HG02884 (cell line): ENCODE results near the gene SNCB.

Experiments used
- ATAC-seq: cut with Tn5 transposase; IDR thresholded peaks from one replicate; pipeline ENCODE4 v1.9.1; 2021; ENCODE audit warnings: mild to moderate bottlenecking, moderate library complexity; ENCODE audit not compliant: unreplicated experiment

SNCB gene

GRCh38 chr5:176644878-176645670 lies 14.7 kb upstream of the SNCB start:
- no peak for ATAC-seq

GRCh38 chr5:176644294-176644693 lies 14.0 kb upstream of the SNCB start:
- ATAC-seq = no peak

GRCh38 chr5:176643491-176644219 lies 13.3 kb upstream of the SNCB start:
- no peak for ATAC-seq

- ATAC-seq = no peak
Measured at GRCh38 chr5:176642675-176643490, 12.5 kb upstream of the SNCB start.

DNA sequence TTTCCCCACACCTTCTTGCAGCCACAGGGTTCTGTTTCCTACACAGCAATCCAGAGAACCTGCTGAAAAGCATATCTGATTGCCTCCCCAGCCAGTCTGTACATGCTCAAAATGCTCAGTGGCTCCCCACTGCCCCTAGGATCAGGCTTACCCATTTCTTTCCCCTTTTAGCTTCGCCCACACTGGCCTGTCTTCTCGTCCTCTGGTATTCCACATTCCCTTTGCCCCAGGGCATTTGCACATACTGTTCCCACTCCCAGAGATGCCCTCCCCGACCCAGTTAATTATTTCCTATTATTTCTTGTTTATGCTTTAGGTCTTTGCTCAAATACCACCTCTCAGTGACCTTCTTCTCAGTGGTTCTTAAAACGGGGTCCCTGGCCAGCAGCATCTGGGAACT lies 10.3 kb upstream of the SNCB start:
- ATAC-seq = no peak

- ATAC-seq = no peak
Measured at GRCh38 chr5:176639981-176640380, 9.6 kb upstream of the SNCB start.

GRCh38 chr5:176639208-176639607 lies 8.9 kb upstream of the SNCB start:
- ATAC-seq = no peak

GRCh38 chr5:176638437-176638836 lies 8.1 kb upstream of the SNCB start:
- ATAC-seq = no peak

DNA sequence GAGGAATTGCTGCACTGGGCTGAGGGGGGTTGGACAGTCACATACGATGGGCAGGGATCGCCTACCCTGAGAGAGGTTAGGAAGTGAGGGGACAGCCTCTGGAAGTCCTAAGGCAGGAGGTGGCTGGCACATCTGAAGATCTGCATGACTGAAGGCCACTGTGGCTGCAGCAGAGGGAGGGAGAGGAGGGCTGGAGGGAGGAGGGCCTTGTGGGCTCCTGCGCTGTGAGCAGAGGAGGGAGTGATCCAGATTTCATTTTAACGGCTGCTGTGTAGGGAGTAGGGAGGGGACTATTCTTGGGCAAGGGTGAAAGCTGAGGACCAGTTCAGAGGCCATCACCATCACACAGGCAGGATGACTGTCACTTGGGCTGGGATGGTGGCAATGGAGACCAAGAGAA lies 7.2 kb upstream of the SNCB start:
- ATAC-seq = no peak

DNA sequence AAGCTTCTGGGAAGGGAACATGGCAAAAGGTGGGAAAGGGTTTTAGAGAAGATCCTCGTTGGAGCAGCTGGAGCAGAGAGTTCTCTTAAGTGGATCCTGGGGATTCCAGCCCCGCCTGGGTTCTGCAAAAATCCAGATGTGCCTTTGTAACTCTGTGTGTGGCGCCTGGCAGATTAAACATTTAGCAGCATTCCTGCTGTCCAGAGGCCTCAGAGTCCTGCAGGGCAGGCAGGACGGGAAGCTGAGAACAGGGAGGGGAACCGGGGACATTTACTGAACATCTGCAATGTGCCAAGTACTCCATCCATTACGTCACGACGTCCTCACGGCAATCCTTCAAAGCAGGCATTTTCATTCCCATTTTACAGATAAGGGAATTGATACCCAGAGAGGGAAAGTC lies 6.1 kb upstream of the SNCB start:
- no peak for ATAC-seq

DNA sequence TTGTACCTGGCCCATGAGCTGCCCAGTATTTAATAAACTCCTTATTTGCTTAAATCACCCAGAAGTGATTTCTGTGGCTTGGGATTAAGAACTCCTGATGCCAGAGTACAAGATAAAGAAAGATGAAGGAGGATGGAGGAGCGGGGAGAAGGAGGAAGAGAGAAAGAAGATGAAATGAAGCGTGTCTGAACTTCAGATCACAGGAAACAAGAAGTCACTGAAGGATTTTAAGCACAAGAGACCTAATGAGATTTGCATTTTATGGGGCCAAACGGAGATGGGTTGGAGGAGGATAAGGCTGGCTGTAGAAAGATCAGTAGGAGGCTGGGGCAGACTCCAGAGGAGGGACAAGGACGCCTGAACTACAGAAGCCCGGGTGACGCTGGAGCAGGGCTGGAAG lies 3.3 kb upstream of the SNCB start:
- no peak for ATAC-seq

GRCh38 chr5:176632745-176633144 lies 2.4 kb upstream of the SNCB start:
- no peak for ATAC-seq

GRCh38 chr5:176631383-176632200 lies 1.3 kb upstream of the SNCB start:
- no peak for ATAC-seq

- ATAC-seq = no peak
Measured at GRCh38 chr5:176630681-176631222, 418 bp upstream of the SNCB start.

GRCh38 chr5:176629317-176629852 lies 949 bp downstream of the SNCB start:
- ATAC-seq = no peak

DNA sequence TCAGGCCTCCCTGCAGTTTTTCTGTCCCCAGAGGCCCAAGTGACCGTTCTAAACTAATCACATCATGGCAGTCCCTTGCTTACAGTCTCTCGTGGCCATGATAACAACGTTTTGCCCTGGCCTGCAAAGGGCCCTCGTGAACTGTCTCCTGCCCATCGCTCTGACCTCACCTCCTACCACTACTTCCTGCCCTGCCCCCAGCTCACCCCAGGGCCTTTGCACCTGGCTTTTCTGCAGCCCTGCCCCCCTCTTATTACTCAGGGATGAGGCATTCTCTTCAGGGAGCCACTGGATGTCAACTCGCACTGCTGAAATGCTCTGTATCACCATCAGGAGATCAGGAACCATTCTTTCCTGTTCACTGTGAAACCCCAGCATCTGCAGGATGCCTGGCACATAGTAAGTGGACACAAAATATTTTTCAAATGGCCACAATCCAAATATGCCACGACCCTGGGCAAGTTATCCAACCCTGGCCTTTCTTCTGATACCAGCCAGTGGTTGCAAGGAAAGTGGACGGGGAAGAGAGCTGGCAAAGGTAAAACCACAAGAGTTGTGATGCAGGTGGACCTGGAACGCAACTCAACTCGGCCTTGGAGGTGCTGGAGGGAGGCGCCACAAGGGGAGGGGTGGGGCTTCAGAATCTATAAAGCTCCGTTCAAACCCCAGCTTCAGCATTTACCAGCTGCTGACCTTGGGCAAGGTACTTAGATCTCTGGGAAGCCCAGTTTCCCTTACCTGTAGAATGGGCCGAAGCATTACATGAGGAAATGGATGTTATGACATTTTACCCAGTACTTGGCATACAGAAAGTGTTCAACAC lies 1.7 kb downstream of the SNCB start:
- no peak for ATAC-seq

DNA sequence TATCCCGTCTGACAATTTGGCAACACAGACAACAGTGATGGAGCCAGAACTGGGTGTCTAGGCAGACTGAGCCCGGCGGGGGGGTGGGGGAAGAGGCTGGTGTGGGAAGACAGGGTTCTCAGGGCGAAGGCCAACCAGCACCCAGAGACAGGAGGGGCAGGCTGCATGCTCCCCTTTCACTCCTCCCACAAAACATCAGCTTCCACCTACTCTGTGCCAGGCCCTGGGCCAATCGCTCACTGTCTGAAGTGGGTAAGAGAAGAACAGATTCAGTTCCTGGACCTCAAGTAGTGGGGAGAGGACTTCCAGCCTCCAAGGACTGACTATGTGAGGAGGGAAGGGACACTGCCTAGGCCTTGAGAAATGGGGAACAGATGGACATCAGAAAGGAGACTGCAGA lies 2.8 kb downstream of the SNCB start:
- no peak for ATAC-seq

GRCh38 chr5:176626876-176627236 lies 3.5 kb downstream of the SNCB start:
- no peak for ATAC-seq
